ENCODE data around the gene TAS2R5. TPM values are rescaled to one million over a fixed set of nuclear protein-coding genes. Genes with fewer than 3 reads are reported as not detected.
"Not testable (repeated sequence)": the region's sequence is repeated elsewhere in the genome, so short reads cannot be mapped to it uniquely, and the experiment has no call there.

Gene TAS2R5
- 5.0 and 6.4 TPM in 2 replicates for total RNA-seq
- long read RNA-seq: 0 reads

GRCh38 chr7:141789917-141790316 lies at the start of gene TAS2R5:
Gene TAS2R5, plus strand, starts transcription at chr7:141790217. Its CDS starts 145 bp downstream, at chr7:141790362.
- no peak within 1 kb of the TSS for H3K27ac Mint-ChIP-seq
- TF ChIP-seq CTCF (IDR thresholded peaks at IDR 0.05; ENCODE audit: unreplicated experiment): no peak
- no peaks in the 10 kb centered on the region for H3K27me3 Mint-ChIP-seq
- DNase-seq (ENCODE audit: low spot score, unreplicated experiment): no peak
- H3K9me3 Mint-ChIP-seq (ENCODE audit: low read depth): no peaks in the 10 kb centered on the region
- peaks cover 7% of the 10 kb centered on the region for H3K4me1 Mint-ChIP-seq (ENCODE audit: low read depth)
- no peak within 1 kb of the TSS for H3K4me3 Mint-ChIP-seq (ENCODE audit: low read depth)
- peaks cover 8% of the 10 kb centered on the region for H3K36me3 Mint-ChIP-seq (ENCODE audit: insufficient read depth)

- no peaks in the 10 kb centered on the region for H3K9me3 Mint-ChIP-seq (ENCODE audit: low read depth)
- H3K36me3 Mint-ChIP-seq (ENCODE audit: insufficient read depth): peaks cover 31% of the 10 kb centered on the region
- H3K27me3 Mint-ChIP-seq: no peaks in the 10 kb centered on the region
- no peak overlapping the region for H3K4me3 Mint-ChIP-seq (ENCODE audit: low read depth)
- no peak for DNase-seq (ENCODE audit: low spot score, unreplicated experiment)
- TF ChIP-seq CTCF (IDR thresholded peaks at IDR 0.05; ENCODE audit: unreplicated experiment): no peak
- no peak overlapping the region for H3K27ac Mint-ChIP-seq
- peaks cover 14% of the 10 kb centered on the region for H3K4me1 Mint-ChIP-seq (ENCODE audit: low read depth)
Measured at GRCh38 chr7:141742229-141742628, 47.8 kb upstream of the TAS2R5 start.

GRCh38 chr7:141744131-141744530 lies 45.9 kb upstream of the TAS2R5 start:
- peaks cover 8% of the 10 kb centered on the region for H3K4me1 Mint-ChIP-seq (ENCODE audit: low read depth)
- no peaks in the 10 kb centered on the region for H3K9me3 Mint-ChIP-seq (ENCODE audit: low read depth)
- no peak for DNase-seq (ENCODE audit: low spot score, unreplicated experiment)
- H3K36me3 Mint-ChIP-seq (ENCODE audit: insufficient read depth): peaks cover 38% of the 10 kb centered on the region
- H3K27ac Mint-ChIP-seq: no peak overlapping the region
- no peak overlapping the region for H3K4me3 Mint-ChIP-seq (ENCODE audit: low read depth)
- no peaks in the 10 kb centered on the region for H3K27me3 Mint-ChIP-seq
- no peak for TF ChIP-seq CTCF (IDR thresholded peaks at IDR 0.05; ENCODE audit: unreplicated experiment)

- H3K9me3 Mint-ChIP-seq (ENCODE audit: low read depth): peaks cover 32% of the 10 kb centered on the region
- no peaks in the 10 kb centered on the region for H3K4me1 Mint-ChIP-seq (ENCODE audit: low read depth)
- H3K27ac Mint-ChIP-seq: no peak overlapping the region
- TF ChIP-seq CTCF (IDR thresholded peaks at IDR 0.05; ENCODE audit: unreplicated experiment): no peak
- no peak for DNase-seq (ENCODE audit: low spot score, unreplicated experiment)
- H3K36me3 Mint-ChIP-seq (ENCODE audit: insufficient read depth): peaks cover 69% of the 10 kb centered on the region
- no peaks in the 10 kb centered on the region for H3K27me3 Mint-ChIP-seq
- H3K4me3 Mint-ChIP-seq (ENCODE audit: low read depth): no peak overlapping the region
Measured at GRCh38 chr7:141748396-141748795, 41.6 kb upstream of the TAS2R5 start.

GRCh38 chr7:141751904-141752303 lies 38.1 kb upstream of the TAS2R5 start:
- not testable (repeated sequence) for H3K4me3 Mint-ChIP-seq (ENCODE audit: low read depth)
- peaks cover 33% of the 10 kb centered on the region for H3K9me3 Mint-ChIP-seq (ENCODE audit: low read depth)

GRCh38 chr7:141752634-141753033 lies 37.4 kb upstream of the TAS2R5 start:
- Mint-ChIP-seq H3K9me3 (ENCODE audit: low read depth) (peaks cover 33% of the 10 kb centered on the region), H3K4me3 (ENCODE audit: low read depth) (no peak overlapping the region), H3K27me3 (no peaks in the 10 kb centered on the region), H3K27ac (no peak overlapping the region), H3K36me3 (ENCODE audit: insufficient read depth) (peaks cover 70% of the 10 kb centered on the region), H3K4me1 (ENCODE audit: low read depth) (no peaks in the 10 kb centered on the region)
- DNase-seq (ENCODE audit: low spot score, unreplicated experiment): no peak
- TF ChIP-seq CTCF (IDR thresholded peaks at IDR 0.05; ENCODE audit: unreplicated experiment): peak; percentile 44

More at GRCh38 chr7:141751904-141752303, 38.1 kb upstream of the TAS2R5 start:
- H3K27ac Mint-ChIP-seq; H3K4me1 Mint-ChIP-seq (ENCODE audit: low read depth); DNase-seq (ENCODE audit: low spot score, unreplicated experiment); H3K27me3 Mint-ChIP-seq: not testable (repeated sequence)
- H3K36me3 Mint-ChIP-seq (ENCODE audit: insufficient read depth): peaks cover 68% of the 10 kb centered on the region
